Transverse colon (tissue), 4 donors: ENCODE results near the gene TRIM44.

Experiments
- CTCF ChIP-seq, 5 experiments: fragments of 200-600 bp in 3 of 5; fragments of 450-650 bp in 2 of 5; sonication (generic) in 3 of 5; IDR thresholded peaks; 1 replicate in 2 of 5; 2 replicates in 3 of 5; pipeline ENCODE4 v1.5.1; 2016 to 2017; ENCODE audit warnings: antibody characterized with exemption in 5 of 5, inconsistent platforms in 3 of 5, mild to moderate bottlenecking in 2 of 5, moderate library complexity in 1 of 5
- EP300 ChIP-seq: sonication (generic); formaldehyde crosslinking; IDR thresholded peaks from one replicate; pipeline ENCODE4 v1.6.1; 2017; ENCODE audit warnings: antibody characterized with exemption, low read depth
- POLR2A ChIP-seq: fragments of 450-650 bp; IDR thresholded peaks from one replicate; pipeline ENCODE4 v1.6.1; 2016; ENCODE audit warnings: antibody characterized with exemption, mild to moderate bottlenecking, moderate library complexity
- POLR2AphosphoS5 ChIP-seq, 3 donors: sonication (generic); formaldehyde crosslinking; IDR thresholded peaks; one replicate each; pipeline ENCODE4 v1.6.1; 2016; ENCODE audit warnings: antibody characterized with exemption in 3 of 3

- TF ChIP-seq POLR2AphosphoS5 (IDR thresholded peaks at IDR 0.05) (no peak), POLR2A (no peak), CTCF (IDR thresholded peaks at IDR 0.05) (no peak), EP300 (no peak)
These were observed 101.2 kb downstream of the TRIM44 start for GRCh38 chr11:35763765-35764164.
